HG02798 (cell line): Measurements from ENCODE around the gene POT1.

ENCODE experiments used
- ATAC-seq: cut with Tn5 transposase; IDR thresholded peaks from one replicate; pipeline ENCODE4 v1.9.1; 2021; ENCODE audit warnings: mild to moderate bottlenecking; ENCODE audit not compliant: unreplicated experiment, poor library complexity

POT1 gene

DNA sequence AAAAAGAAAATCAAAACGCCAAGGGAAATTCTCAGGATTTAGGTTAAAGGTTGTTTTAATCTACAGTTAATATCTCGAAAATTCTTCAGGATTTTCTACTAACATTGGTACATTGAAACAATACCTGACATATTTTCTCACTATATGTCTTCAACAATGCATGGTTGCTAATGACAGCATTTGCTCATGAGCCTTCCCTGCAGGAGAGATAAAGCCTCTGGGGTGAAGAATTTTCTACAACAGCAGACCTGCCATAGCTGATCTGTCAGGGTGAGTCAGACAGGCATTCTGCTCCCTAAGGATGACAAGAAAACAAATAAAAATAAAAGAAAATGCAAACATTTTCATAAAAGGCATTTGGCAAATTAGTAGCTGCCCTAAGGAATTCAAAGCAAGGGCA lies 152.4 kb downstream of the POT1 start:
- no peak for ATAC-seq

DNA sequence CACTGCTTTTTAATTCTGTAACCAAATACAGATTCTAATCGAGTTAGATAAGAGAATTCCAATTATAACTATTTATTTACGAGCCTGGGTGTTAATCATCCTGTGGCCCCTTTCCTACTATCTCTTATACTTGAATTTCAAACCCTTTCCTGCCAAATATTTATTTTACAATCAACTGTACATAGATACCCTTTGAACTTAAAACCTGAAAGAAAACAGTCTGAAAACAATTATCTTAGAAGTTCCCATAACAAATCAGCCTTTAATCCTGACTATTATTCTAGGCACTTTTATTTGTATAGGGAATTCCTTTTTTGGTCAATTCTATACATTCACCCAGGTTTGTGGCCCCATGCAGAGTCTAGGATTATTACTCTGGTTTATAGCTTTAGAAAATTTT lies 153.5 kb downstream of the POT1 start:
- no peak for ATAC-seq

DNA sequence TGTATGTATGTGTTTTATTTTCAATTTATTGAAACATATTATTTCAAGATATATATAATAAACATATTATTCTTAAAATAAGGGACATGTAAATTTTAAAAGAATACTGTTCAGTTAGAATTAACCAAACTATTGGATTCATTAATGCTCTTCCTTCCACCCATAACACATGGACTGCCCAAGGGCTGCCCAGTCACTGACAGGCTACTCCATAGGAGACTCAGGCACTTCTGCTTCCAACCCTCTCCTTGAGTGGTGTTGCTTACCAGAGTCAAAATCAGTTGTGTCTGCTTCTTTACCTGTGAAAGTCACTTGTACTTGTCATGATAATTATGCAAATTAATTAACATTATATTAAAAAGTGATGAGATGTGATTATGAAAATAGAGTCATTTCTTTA lies 154.2 kb downstream of the POT1 start:
- no peak for ATAC-seq

DNA sequence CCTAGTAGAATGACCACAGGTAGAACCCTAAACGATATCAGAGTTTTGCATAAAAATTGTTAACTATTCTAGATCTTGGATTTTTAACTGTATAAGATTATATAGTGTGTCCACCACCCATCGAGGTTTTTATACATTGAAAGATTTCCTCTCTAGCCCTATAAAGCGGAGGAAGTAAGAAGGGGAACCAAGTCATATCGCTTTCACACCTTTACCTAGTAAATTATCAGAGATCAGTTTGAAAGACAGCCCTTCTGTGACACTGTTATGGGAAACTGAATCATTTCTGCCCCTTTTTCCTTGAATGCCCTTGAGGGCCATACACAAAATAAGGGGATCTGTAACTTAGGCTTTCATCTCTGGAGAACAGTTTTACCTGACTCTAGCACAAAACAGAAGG lies 155.7 kb downstream of the POT1 start:
- ATAC-seq = no peak

DNA sequence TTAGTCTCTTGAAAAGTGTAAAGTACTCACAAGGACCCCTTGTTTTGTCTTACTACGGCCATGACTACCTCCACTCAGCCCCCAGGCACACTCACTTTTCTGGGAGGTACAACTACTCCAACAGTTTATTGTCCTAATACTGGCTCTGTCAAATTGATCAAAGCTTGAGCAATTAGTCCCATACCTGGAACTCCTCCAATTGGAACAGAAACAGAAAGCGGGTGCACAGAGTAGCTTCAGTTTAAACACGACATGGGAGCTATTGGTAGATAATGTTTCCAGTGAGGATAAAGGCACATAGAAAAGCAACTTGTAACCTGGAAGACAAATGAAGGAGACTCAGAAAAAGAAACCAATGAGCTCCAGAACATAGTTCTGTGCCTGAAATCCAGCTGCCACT lies 156.3 kb downstream of the POT1 start:
- ATAC-seq = no peak
